Epithelial cell of proximal tubule (primary cell): ENCODE data around the gene RBFA. TPM values are rescaled to one million over a fixed set of nuclear protein-coding genes. Genes with fewer than 3 reads are reported as not detected.

ENCODE experiments used
- DNase-seq: peaks from one replicate; pipeline ENCODE4 v3.0.0-alpha.2; 2011; ENCODE audit warnings: low read depth
- H3K4me3 ChIP-seq: 2 replicates; pipeline ENCODE4 v1.5.1; 2011; ENCODE audit warnings: low read depth, mild to moderate bottlenecking, low read length
- CTCF ChIP-seq: conservative IDR thresholded peaks from 2 replicates; pipeline ENCODE4 v1.5.1; 2012; ENCODE audit warnings: low read depth, mild to moderate bottlenecking, low read length
- total RNA-seq: library from RNA; depleted of rRNA; stranded (reverse); fragments of >200 nt; gene quantifications from 2 replicates; pipeline ENCODE4 v1.2.3, GENCODE V29; 2015

Gene RBFA
- total RNA-seq, 1 donor from 2014 or later, result 41.5 TPM

DNA sequence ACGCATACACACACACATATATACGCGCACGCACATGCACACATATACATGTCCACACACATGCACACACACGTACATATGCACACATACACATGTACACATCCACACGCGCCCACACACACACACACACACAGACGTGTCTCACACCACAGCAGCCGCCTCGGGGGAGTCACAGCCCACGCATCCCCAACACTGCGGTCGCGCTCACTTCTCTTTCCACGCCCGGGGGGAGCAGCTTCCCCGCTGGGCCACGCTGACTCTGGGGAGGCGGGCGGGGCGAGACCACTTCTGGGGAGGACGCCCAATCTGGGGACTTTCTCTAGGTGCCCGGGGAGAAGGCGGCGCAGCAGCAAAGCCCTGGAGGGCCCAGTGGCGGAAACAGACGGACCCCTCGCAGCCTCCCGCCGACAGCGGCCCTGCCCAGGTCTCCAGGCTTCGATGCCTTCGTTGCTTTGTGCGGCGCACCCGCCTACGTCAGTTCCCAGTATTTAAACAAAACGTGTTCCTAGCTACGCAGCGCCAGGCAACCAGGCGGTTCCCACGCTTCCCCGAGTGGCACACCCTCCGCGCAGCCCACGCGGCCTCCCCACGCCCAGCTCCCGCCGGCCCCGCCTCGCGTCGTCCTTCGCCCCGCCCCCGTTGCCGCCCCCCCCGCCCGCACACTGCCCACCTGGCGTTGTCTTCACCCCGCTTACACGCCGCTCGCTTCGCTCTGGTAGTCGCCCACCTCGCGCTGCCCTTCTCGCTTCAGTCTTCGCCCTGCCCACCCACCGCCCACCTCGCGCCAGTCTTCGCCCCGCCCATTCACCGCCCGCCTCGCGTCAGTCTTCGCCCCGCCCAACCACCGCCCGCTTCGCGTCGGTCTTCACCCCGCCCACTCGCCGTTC, 810 bp upstream of the RBFA start:
- peak; percentile 59 for DNase-seq
- no peak for TF ChIP-seq CTCF
- peak overlapping the region; percentile 75 for H3K4me3 ChIP-seq

DNA sequence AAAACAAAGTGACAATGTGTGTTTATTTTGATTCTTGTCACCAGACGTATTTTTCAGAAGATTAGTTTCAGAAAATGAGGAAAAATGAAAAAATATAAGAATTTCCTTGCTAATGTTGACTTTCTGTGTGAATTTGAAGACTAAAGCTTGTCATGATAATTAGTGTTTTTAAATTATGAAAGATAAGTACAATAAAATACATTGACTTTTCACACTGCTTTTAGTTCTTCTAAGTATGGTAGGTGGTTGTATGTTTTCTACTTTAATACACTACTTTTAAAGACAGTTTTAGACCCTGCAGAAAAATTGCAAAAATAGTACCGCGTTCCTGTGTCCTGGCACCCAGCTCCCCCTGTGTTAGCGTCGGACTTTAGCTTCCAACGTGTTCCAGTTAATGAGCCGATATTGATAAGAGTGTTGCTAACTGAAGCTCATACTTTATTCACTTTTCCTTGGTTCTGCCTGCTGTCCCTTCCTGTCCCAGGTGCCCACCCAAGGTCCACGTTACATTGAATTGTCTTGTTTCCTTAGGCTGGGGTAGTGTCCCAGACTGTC, 695 bp downstream of the RBFA start:
- DNase-seq, result no peak
- no peak for TF ChIP-seq CTCF
- H3K4me3 ChIP-seq, result peak overlapping the region; percentile 70

- DNase-seq, result no peak
- H3K4me3 ChIP-seq, result no peak overlapping the region
- no peak for TF ChIP-seq CTCF
These were observed 1.8 kb downstream of the RBFA start for GRCh38 chr18:80035997-80036396.

DNA sequence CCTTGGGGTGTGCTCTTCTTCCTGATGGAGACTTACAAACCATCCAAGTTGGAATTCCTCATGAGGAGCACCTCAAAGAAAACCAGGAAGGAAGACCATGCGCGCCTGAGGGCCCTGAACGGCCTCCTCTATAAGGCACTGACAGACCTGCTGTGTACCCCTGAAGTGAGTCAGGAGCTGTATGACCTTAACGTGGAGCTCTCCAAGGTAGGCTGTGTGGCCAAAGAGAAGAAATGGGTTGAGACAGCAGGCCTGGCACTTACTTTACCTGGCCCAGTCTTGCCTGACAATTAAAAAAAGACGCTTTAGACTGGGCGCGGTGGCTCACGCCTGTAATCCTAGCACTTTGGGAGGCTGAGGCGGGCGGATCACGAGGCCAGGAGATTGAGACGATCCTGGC, 3.1 kb downstream of the RBFA start:
- no peak overlapping the region for H3K4me3 ChIP-seq
- TF ChIP-seq CTCF, result no peak
- no peak for DNase-seq

DNA sequence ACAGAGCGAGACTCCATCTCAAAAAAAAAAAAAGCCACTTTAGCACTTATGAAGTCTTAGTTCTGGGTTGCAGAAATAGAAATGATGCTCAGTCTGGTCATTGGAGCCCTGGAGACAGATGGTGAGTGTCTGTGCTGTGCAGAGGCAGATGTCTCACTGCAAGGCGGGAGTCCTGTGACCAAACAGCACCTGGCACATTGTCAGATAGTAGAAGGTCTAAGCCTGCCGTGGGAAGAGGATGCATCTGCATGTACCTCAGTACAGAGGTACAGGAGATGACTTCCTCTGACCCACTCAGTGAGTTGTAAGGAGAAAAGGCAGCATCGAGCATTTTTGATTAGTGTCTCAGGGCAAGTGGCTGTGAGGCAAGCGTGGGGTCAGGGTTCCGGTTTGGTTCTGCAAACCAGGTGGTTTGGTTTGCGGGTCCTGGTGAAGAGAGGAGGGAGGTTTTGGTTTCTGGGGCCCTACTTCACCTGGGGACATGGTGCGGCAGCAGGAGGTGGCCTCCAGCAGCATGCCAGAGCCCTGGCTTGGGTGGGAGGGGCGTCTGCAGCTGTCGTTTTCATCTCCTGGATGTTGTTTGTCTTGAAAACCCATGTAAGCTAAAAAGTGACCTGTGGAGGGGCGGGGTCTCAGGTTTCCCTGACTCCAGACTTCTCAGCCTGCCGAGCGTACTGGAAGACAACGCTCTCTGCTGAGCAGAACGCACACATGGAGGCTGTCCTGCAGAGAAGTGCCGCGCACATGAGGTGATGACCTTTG, 3.8 kb downstream of the RBFA start:
- no peak for TF ChIP-seq CTCF
- no peak for DNase-seq
- no peak overlapping the region for H3K4me3 ChIP-seq

DNA sequence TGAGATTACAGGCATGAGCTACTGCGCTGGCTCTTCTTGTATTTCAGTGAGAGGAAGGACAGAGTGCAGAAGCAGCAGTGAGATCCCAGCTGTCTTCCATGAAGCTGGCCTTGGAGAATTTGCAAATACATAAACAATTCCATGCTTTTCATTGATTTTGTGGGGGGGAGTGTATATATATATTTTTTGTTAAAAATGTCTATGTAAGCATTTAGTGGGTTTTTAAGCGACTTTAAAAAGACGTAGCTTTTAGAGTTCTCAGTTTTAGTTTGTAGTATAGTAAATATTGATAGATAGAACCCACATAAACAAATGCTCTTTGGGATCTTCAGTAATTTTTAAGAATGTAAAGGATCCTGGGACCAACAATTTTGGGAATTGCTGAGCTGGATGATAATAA, 6.3 kb downstream of the RBFA start:
- no peak for DNase-seq
- no peak for TF ChIP-seq CTCF
- no peak overlapping the region for H3K4me3 ChIP-seq
